GM12873 (cell line): ENCODE data around the gene SEC11A.
A peak's percentile ranks its signal among the peaks of the same experiment; 100 is the strongest.

Source experiments
- TF ChIP-seq, protein P1 (sequence below): IDR thresholded peaks from 2 replicates; pipeline ENCODE4 v1.5.1; 2012; ENCODE audit warnings: low read depth, mild to moderate bottlenecking, moderate library complexity, low read length, control low read depth; ENCODE audit not compliant: insufficient read depth; ENCODE audit errors: missing control alignments

Gene SEC11A

DNA sequence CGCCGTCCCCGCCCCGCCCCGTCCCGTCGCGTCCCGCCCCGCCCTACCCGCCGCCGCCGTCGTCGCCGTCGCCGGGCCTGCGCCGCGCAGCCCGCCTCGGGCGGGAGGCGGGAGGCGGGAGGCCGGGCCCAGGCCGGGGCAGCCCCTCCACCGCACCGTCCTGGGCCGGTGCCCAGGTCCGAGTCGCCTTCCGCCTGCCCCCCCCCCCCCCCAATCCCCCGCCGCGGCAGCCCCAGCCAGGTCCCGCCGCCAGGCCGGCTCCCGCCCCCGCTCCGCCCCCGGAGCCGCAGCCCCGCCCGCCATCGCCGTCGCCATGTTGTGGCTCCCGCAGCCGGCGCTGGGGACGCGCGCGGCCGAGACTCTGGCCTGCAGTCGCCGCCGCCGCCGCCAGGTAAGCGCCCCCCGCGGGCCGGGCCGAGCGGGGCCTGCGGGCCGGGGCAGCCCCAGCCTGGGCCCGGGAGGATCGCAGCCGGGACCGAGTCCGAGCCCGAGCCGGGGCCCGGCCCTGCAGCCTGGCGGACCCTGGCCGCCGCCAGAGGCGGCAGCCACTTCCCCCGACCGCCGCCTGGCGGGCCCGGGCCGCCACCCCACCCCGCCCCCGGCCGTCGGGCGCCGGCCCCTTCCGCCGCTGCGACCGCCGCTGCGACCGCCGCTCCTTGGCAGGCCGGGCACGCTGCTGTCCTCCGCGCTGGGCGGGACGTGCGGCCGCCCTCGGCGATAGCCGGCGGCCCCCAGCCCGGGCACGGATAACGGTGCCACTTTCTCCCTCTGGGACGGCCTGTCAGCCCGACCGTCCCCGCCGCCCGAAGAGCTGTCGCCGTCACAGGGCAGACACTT lies 32.6 kb upstream of the SEC11A start, which contains the start of gene ZNF592:
Gene ZNF592 (plus strand): TSS at position 319 of the 837 bp plus-strand sequence. CDS start 34,084 bp downstream, outside the sequence.
- TF ChIP-seq, protein P1, sequence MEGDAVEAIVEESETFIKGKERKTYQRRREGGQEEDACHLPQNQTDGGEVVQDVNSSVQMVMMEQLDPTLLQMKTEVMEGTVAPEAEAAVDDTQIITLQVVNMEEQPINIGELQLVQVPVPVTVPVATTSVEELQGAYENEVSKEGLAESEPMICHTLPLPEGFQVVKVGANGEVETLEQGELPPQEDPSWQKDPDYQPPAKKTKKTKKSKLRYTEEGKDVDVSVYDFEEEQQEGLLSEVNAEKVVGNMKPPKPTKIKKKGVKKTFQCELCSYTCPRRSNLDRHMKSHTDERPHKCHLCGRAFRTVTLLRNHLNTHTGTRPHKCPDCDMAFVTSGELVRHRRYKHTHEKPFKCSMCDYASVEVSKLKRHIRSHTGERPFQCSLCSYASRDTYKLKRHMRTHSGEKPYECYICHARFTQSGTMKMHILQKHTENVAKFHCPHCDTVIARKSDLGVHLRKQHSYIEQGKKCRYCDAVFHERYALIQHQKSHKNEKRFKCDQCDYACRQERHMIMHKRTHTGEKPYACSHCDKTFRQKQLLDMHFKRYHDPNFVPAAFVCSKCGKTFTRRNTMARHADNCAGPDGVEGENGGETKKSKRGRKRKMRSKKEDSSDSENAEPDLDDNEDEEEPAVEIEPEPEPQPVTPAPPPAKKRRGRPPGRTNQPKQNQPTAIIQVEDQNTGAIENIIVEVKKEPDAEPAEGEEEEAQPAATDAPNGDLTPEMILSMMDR: peak; percentile 34

- TF ChIP-seq, protein P1: no peak
These were observed 31.7 kb upstream of the SEC11A start for GRCh38 chr15:84747416-84748273.

DNA sequence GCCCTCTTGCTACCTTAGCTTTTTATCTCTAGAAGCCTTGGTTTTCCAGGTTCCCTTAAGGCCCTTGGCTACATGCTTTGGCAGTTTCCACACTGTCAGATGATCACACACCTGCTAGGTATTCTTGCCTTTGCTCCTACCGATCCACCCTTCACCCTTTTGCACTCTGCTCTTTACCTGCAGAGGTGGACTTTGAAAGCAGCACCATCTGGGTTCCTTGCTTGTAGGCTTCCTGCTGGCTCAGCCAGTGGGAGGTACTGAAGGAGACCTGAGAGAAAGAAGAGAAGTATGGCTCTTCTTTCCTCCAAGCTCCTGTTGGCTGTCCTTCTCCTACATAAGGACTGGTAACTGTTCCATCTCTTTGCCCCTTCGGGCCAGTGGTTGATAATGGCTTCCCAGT lies 25.2 kb upstream of the SEC11A start:
- TF ChIP-seq, protein P1: no peak

- TF ChIP-seq, protein P1: no peak
These were observed 24.8 kb upstream of the SEC11A start for GRCh38 chr15:84740691-84741090.

DNA sequence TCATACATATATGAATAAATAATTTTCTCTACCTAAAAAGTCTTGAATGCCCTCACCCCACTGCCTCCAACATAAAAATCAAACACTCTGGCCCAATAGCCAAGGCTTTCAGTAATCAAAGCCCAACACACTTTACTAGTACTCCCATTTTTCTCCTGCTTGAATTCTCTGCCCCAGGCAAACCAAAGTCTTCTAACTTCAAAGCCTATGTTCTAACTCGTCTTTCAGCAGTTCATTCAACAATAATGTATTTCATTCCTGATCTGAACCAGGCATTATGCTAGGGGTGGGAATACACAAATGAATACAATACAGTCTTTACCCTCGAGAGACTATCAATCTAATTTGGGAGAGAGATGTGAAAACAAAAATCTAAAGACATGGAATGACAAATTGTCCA lies 21.1 kb upstream of the SEC11A start:
- TF ChIP-seq, protein P1: no peak

DNA sequence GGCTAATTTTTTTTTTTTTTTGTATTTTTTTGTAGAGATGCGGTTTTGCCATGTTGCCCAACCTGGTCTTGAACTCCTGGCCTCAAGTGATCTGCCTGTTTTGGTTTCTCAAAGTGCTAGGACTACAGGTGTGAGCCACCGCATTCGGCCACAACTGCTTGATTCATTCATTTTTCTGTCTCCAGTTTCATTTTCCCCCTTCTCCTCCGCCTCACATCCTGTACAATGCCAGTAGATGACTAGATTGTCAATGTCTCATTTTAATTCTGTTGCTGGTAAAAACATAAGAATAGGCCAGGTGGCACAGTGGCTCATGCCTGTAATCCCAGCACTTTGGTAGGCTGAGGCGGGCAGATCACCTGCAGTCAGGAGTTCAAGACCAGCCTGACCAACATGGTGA lies 20.4 kb upstream of the SEC11A start:
- TF ChIP-seq, protein P1: no peak
